AG20443 (cell line): ENCODE data around the gene CARS1.

ENCODE experiments used
- DNase-seq: peaks from one replicate; pipeline ENCODE4 v3.0.0; 2012; ENCODE audit warnings: low spot score, mixed read lengths

The CARS1 gene

GRCh38 chr11:2955906-2956476 lies 101.2 kb downstream of the CARS1 start:
- DNase-seq = no peak

- no peak for DNase-seq
Observed at GRCh38 chr11:2954263-2954662, 103.0 kb downstream of the CARS1 start.

- DNase-seq = no peak
Observed at GRCh38 chr11:2952290-2952689, 104.9 kb downstream of the CARS1 start.

DNA sequence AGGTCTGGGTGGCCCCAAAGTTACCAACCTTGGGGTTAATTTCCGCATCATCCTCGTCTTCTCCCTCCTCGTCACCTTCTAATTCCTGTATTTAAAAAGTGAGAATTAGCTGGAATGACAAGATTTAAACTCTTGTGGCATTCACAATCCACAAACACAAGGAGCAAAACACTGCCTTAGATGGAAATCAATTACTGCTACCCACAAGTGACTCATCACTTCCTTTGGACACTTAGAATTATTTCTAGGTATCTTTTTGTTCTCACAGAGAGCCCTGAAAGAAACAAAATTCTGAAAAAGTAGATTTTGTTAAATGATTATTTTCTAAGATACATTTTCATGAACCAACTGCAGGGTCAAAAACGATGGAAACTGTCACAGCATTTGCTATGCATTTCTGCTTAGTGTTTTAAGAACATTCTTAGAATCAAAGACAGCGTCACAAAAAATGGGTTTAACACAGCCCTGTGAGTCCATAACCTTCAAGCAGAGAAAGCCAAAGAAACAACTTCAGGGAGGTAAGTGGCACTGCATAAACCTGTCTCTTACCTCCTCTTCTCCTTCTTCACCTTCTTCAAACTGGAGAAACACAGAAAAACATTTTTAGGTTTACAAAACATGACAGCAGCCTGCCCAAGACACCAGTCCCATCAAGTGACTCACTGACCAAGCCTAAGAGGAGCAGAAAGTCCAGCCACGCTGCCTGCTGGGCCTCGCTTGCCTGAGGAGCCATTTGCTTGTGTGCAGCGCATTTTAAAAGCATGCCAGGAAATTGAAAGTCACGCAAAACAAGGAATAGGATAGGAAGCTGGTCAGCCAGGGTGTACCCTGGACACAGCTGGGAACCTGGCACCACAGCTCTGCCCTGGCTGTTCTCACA lies 105.8 kb downstream of the CARS1 start:
- peak; percentile 65 for DNase-seq
